D721Med (cell line): ENCODE results near the gene UAP1L1.

ENCODE experiments used
- DNase-seq: peaks from one replicate; pipeline ENCODE4 v3.0.0; 2011; ENCODE audit warnings: low spot score; ENCODE audit not compliant: insufficient read length
- FAIRE-seq: peaks from 2 replicates; lab custom pipeline; 2011; peaks lifted over from hg19 to GRCh38; lab: Jason Lieb, UNC
- TF ChIP-seq, protein P1 (sequence below): IDR thresholded peaks from 2 replicates; pipeline ENCODE4 v1.5.1; 2012; ENCODE audit warnings: mild to moderate bottlenecking, control low read depth; ENCODE audit not compliant: insufficient read depth; ENCODE audit errors: missing control alignments

UAP1L1 gene

DNA sequence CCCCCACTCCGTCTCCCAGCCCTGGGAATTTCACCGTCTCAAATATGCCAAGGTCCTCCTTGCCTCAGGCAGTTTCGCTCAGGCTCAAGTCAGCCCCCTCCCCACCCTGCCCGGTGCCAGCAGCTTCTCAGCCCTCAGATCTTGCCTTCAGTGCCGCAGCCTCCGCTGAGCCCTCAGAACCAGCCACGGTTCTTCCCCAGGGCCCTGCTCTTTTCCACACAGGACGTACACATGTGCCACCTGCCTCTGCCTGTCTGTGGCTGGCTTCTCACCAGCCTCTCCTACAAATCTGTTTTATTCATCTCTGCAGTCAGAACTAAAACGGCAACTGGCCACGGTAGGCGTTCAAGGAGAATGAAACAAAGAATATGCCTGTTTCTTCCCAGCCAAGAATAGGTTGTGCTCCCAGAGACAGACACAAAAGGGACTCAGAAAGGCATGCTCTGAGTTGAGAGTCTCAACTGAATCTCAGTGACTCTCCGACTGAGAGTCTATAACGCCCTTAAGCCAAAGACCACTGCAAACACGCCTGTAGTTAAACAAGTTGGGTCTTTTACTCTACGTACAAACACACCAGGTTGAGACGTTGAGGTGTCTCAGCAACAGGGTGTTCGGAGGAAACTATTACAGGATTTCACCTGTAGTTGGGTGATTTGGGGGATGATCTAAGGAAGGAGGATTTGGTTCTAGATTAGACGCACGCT lies 51.0 kb downstream of the UAP1L1 start:
- DNase-seq (no peak), FAIRE-seq (no peak)
- TF ChIP-seq, protein P1, sequence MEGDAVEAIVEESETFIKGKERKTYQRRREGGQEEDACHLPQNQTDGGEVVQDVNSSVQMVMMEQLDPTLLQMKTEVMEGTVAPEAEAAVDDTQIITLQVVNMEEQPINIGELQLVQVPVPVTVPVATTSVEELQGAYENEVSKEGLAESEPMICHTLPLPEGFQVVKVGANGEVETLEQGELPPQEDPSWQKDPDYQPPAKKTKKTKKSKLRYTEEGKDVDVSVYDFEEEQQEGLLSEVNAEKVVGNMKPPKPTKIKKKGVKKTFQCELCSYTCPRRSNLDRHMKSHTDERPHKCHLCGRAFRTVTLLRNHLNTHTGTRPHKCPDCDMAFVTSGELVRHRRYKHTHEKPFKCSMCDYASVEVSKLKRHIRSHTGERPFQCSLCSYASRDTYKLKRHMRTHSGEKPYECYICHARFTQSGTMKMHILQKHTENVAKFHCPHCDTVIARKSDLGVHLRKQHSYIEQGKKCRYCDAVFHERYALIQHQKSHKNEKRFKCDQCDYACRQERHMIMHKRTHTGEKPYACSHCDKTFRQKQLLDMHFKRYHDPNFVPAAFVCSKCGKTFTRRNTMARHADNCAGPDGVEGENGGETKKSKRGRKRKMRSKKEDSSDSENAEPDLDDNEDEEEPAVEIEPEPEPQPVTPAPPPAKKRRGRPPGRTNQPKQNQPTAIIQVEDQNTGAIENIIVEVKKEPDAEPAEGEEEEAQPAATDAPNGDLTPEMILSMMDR = no peak

DNA sequence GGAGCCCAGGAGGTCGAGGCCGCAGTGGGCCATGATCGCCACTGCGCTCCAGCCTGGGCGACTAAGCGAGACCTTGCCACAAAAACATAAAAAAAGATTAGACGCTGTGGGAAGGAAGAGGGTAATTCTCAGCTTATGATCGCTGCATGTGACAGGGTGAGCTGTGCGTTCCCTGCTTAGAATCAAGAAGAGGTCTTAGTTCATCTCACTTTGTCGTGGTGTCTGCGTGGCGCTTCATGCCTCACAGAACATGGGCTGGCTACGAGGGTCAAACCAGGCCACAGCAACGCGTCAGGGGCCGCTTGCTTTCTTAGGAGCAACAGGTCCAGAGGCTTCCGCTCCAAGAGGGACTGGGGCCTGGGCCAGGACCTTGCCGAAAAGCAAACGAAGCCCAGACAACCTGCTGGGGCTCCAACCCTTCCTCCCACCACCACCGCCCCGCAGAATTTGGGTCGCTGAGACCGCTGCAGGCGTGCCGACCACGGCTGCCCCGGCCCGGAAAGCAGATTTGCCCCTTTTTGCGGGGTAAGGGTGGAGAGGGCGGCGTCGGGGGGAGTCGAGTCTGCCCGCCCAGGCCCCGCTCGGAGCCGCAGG lies 51.6 kb downstream of the UAP1L1 start:
- TF ChIP-seq, protein P1 = no peak
- no peak for DNase-seq
- no peak for FAIRE-seq

DNA sequence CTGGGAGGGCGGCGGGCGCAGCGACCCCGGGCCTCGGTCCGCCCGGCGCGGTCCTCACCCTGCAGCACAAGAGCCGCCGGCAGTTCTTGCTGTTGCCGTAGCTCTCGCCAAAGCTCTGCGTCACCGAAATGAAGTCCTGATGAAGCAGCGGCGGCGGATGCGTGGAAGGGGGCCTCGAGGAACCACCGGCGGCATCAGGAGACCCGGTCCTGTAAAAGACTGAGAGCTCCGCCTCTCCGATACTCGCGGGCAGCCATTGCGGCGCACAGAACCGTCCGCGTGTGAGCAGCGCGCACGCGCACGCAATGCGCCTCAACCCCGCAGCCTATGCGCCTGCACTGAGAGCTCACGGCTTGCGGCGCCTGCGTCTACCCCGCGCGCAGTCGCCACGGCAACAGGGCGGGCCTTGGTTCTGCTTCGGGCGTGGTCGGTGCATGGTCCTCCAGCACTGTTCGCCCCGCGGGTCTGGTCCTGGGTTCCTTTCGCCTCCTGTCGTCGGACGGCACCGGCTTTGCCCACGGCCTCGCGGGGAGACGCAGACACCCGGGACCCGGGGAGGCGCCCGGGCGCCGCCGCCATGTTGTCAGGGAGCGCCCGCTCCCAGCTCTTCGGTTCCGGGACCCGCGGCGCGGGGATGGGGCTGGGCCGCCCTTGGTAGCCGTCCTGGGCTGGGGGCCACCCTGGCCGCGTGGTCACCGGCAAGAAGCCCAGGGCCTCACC lies 52.3 kb downstream of the UAP1L1 start:
- FAIRE-seq = no peak
- DNase-seq = peak; percentile 97
- TF ChIP-seq, protein P1 = no peak

DNA sequence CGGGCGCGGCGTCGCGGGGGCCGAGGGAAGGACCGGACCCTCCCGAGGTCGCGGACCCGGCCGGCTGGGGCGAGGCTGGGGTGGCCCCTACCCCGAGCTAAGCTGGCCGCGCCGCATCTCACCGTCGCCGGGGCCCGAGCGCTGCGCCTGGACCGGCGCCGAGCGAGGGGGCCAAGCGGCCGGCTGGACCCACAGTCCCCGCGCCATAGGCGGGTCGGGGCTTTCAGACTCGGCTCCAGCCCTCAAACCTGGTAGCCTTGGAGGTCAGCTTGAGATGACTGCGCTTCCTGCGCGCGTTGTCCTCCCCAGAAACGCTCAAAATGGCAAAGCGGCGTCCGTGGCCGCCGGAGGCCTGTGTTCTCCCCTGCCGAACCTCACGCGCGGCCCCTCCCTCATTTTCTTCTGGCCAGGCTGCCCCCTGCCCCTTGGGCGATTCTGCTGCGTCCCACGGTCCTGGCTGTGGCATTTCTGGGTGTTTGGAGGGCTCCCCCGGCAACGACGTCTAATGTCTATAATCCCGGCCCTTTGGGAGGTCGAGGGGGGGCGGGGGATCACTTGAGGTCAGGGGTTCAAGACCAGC lies 52.9 kb downstream of the UAP1L1 start:
- DNase-seq = no peak
- no peak for FAIRE-seq

More for the DNA sequence above, 52.9 kb downstream of the UAP1L1 start:
- TF ChIP-seq, protein P1 = no peak
